Measurements from ENCODE around the gene KCNMA1. TPM values are rescaled to one million over a fixed set of nuclear protein-coding genes. Genes with fewer than 3 reads are reported as not detected.

Gene KCNMA1
- polyA plus RNA-seq, 1 donor from 2014 or later: 60.8 TPM

GRCh38 chr10:77507291-77507880 is 130.2 kb downstream of the KCNMA1 start:
- no peaks in the 10 kb centered on the region for H3K36me3 ChIP-seq (ENCODE audit: insufficient read depth, low read length)
- H3F3A ChIP-seq (ENCODE audit: insufficient read depth, low read length, poor library complexity, severe bottlenecking): no peaks in the 10 kb centered on the region
- no peak overlapping the region for H3K4me2 ChIP-seq (ENCODE audit: low read length)
- TF ChIP-seq POLR2AphosphoS5 (IDR thresholded peaks at IDR 0.05): no peak
- TF ChIP-seq EP300 (conservative IDR thresholded peaks at IDR 0.05; ENCODE audit: poor library complexity, severe bottlenecking): no peak
- no peak for TF ChIP-seq TAF1 (IDR thresholded peaks at IDR 0.05; ENCODE audit: low read depth)
- TF ChIP-seq EZH2 (IDR thresholded peaks at IDR 0.05; ENCODE audit: borderline replicate concordance, insufficient read depth, low read length, poor library complexity, severe bottlenecking): no peak
- no peak for TF ChIP-seq SMC3 (conservative IDR thresholded peaks at IDR 0.05; ENCODE audit: poor library complexity)
- TF ChIP-seq CTCF (IDR thresholded peaks at IDR 0.05; ENCODE audit: poor library complexity, severe bottlenecking): no peak
- TF ChIP-seq REST (IDR thresholded peaks at IDR 0.05; ENCODE audit: borderline replicate concordance): no peak
- TF ChIP-seq RAD21 (conservative IDR thresholded peaks at IDR 0.05): no peak
- no peak for TF ChIP-seq MXI1 (conservative IDR thresholded peaks at IDR 0.05; ENCODE audit: poor library complexity, severe bottlenecking)
- no peaks in the 10 kb centered on the region for H4K20me1 ChIP-seq (ENCODE audit: insufficient read depth)
- no peak overlapping the region for H3K27ac ChIP-seq (ENCODE audit: low read length)
- no peaks in the 10 kb centered on the region for H3K27me3 ChIP-seq (ENCODE audit: insufficient read depth, low read depth, low read length)
- no peaks in the 10 kb centered on the region for H3K9me3 ChIP-seq (ENCODE audit: low read length)
- no peak overlapping the region for H3K4me3 ChIP-seq (ENCODE audit: low read length)
- no peaks in the 10 kb centered on the region for H3K79me2 ChIP-seq (replicated peaks; ENCODE audit: insufficient read depth, low read length)
- no peaks in the 10 kb centered on the region for H3K9me2 ChIP-seq (ENCODE audit: insufficient read depth, low read length)
- H2AFZ ChIP-seq (ENCODE audit: low read depth, low read length): no peak overlapping the region
- H3K9ac ChIP-seq (ENCODE audit: low read length): no peak overlapping the region

GRCh38 chr10:77506517-77507200 is 130.9 kb downstream of the KCNMA1 start:
- no peaks in the 10 kb centered on the region for H3K9me3 ChIP-seq (ENCODE audit: low read length)
- no peak overlapping the region for H3K4me2 ChIP-seq (ENCODE audit: low read length)
- no peaks in the 10 kb centered on the region for H3F3A ChIP-seq (ENCODE audit: insufficient read depth, low read length, poor library complexity, severe bottlenecking)
- H3K27ac ChIP-seq (ENCODE audit: low read length): no peak overlapping the region
- no peaks in the 10 kb centered on the region for H4K20me1 ChIP-seq (ENCODE audit: insufficient read depth)
- no peak overlapping the region for H3K9ac ChIP-seq (ENCODE audit: low read length)
- no peak overlapping the region for H2AFZ ChIP-seq (ENCODE audit: low read depth, low read length)
- H3K9me2 ChIP-seq (ENCODE audit: insufficient read depth, low read length): no peaks in the 10 kb centered on the region
- H3K36me3 ChIP-seq (ENCODE audit: insufficient read depth, low read length): no peaks in the 10 kb centered on the region
- no peak overlapping the region for H3K4me3 ChIP-seq (ENCODE audit: low read length)
- H3K27me3 ChIP-seq (ENCODE audit: insufficient read depth, low read depth, low read length): no peaks in the 10 kb centered on the region
- TF ChIP-seq EP300 (conservative IDR thresholded peaks at IDR 0.05; ENCODE audit: poor library complexity, severe bottlenecking) (no peak), RAD21 (conservative IDR thresholded peaks at IDR 0.05) (no peak), TAF1 (IDR thresholded peaks at IDR 0.05; ENCODE audit: low read depth) (no peak)
- no peaks in the 10 kb centered on the region for H3K79me2 ChIP-seq (replicated peaks; ENCODE audit: insufficient read depth, low read length)

Data from neural cell (in vitro differentiated cells).